Measurements from ENCODE around the gene TRAPPC14.
"Not testable (repeated sequence)": the region's sequence is repeated elsewhere in the genome, so short reads cannot be mapped to it uniquely, and the experiment has no call there.

- TF ChIP-seq POLR2AphosphoS5 (IDR thresholded peaks at IDR 0.05), result not testable (repeated sequence)
- TF ChIP-seq, protein P1, sequence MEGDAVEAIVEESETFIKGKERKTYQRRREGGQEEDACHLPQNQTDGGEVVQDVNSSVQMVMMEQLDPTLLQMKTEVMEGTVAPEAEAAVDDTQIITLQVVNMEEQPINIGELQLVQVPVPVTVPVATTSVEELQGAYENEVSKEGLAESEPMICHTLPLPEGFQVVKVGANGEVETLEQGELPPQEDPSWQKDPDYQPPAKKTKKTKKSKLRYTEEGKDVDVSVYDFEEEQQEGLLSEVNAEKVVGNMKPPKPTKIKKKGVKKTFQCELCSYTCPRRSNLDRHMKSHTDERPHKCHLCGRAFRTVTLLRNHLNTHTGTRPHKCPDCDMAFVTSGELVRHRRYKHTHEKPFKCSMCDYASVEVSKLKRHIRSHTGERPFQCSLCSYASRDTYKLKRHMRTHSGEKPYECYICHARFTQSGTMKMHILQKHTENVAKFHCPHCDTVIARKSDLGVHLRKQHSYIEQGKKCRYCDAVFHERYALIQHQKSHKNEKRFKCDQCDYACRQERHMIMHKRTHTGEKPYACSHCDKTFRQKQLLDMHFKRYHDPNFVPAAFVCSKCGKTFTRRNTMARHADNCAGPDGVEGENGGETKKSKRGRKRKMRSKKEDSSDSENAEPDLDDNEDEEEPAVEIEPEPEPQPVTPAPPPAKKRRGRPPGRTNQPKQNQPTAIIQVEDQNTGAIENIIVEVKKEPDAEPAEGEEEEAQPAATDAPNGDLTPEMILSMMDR (IDR thresholded peaks at IDR 0.05), result not testable (repeated sequence)
These were observed 24.6 kb upstream of the TRAPPC14 start for GRCh38 chr7:100183090-100183489.

All from breast epithelium (tissue), 3 donors.